Measurements from ENCODE around the gene CNTNAP2.
"Not testable (repeated sequence)": the region's sequence is repeated elsewhere in the genome, so short reads cannot be mapped to it uniquely, and the experiment has no call there.

The CNTNAP2 gene

DNA sequence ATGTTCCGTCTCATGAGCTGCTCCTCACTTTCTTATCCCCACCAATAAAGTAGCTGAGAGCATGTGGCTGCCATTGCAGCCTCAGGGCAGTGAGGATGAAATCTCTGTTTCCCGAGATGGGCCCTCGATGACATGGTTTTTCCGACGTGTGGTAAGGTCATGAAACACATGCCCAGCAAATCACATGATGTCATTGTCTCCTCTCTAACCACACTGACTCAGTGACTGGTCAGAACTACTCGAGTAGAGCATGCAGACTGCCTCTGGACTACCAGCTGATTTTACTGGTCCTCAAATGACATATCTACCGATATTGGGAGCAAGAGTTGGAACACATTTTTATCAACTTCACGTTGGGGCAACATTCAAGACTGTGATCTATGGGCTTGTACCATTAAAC is 786.1 kb downstream of the CNTNAP2 start:
- DNase-seq (ENCODE audit: extremely low read depth, low read depth) = no peak
- no peak overlapping the region for H3K4me3 ChIP-seq (replicated peaks; ENCODE audit: low read depth, low read length)
- TF ChIP-seq, protein P1, sequence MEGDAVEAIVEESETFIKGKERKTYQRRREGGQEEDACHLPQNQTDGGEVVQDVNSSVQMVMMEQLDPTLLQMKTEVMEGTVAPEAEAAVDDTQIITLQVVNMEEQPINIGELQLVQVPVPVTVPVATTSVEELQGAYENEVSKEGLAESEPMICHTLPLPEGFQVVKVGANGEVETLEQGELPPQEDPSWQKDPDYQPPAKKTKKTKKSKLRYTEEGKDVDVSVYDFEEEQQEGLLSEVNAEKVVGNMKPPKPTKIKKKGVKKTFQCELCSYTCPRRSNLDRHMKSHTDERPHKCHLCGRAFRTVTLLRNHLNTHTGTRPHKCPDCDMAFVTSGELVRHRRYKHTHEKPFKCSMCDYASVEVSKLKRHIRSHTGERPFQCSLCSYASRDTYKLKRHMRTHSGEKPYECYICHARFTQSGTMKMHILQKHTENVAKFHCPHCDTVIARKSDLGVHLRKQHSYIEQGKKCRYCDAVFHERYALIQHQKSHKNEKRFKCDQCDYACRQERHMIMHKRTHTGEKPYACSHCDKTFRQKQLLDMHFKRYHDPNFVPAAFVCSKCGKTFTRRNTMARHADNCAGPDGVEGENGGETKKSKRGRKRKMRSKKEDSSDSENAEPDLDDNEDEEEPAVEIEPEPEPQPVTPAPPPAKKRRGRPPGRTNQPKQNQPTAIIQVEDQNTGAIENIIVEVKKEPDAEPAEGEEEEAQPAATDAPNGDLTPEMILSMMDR (IDR thresholded peaks at IDR 0.05; ENCODE audit: low read depth, low read length, missing control alignments) = no peak

DNA sequence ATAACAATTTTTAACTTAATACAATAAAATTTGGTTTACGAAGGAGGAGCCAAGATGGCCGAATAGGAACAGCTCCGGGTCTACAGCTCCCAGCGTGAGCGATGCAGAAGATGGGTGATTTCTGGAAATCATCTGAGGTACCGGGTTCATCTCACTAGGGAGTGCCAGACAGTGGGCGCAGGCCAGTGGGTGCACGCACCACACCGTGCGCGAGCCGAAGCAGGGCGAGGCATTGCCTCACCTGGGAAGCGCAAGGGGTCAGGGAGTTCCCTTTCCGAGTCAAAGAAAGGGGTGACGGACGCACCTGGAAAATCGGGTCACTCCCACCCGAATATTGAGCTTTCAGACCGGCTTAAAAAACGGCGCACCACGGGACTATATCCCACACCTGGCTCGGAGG is 789.1 kb downstream of the CNTNAP2 start:
- not testable (repeated sequence) for H3K4me3 ChIP-seq (replicated peaks; ENCODE audit: low read depth, low read length); DNase-seq (ENCODE audit: extremely low read depth, low read depth)

DNA sequence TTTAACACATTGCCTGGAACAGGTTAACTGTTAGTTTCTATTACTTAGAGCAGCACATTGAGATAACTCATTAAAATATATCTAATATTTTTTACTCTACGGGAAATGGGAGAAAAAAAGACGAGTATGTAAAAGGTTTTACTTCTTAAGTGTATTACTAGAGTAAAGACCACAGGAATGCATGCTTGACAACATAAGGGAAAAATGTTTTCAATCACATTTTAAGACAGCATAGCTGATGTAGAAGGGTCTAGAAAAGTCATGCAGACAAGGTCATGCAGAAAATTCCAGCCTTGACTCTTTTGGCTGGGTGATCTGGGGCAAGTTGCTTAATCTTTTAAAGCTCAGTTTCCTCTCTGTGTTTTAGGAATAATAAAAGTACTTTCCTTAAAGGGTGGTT is 806.2 kb downstream of the CNTNAP2 start:
- no peak overlapping the region for H3K4me3 ChIP-seq (replicated peaks; ENCODE audit: low read depth, low read length)
- DNase-seq (ENCODE audit: extremely low read depth, low read depth) = no peak
- TF ChIP-seq, protein P1 (IDR thresholded peaks at IDR 0.05; ENCODE audit: low read depth, low read length, missing control alignments) = no peak

DNA sequence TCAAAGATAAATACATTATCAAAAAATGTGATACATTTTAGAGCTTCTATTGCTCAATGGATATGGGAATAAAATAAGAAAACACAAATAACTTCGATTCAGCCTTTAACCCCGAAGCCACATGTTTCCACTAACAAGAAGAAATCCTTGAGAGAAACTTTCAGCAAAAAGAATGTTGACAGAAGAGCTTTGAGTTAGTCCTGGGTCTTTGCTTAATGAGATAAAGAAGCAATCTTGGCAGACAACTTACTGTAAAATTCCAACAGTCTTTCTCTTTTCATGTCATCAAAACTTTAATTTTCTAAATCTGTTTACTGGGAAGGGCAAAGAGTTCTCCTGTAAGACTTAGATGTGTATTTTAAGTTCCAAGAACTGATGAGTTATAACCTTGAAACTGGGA is 810.2 kb downstream of the CNTNAP2 start:
- no peak overlapping the region for H3K4me3 ChIP-seq (replicated peaks; ENCODE audit: low read depth, low read length)
- DNase-seq (ENCODE audit: extremely low read depth, low read depth) = no peak
- TF ChIP-seq, protein P1 (IDR thresholded peaks at IDR 0.05; ENCODE audit: low read depth, low read length, missing control alignments) = no peak

DNA sequence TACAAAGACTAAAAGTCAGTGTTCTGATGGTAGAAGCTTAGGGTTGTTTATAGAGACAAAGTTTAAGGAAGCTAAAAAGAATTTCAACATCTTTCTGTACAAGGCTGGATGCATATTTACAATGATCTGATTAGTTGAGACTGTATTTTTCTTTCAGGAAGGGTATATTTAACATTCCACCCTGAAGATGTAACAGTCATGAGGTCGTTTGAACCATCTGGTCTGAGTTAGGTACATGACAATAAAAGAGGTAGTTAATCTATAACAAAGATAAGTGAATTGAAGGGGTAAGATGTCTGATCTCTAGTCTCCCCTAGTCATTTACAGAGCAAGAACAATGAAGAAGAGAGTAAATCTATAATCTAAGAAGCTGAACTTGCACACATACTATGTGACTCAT is 821.2 kb downstream of the CNTNAP2 start:
- no peak for DNase-seq (ENCODE audit: extremely low read depth, low read depth)
- TF ChIP-seq, protein P1 (IDR thresholded peaks at IDR 0.05; ENCODE audit: low read depth, low read length, missing control alignments) = no peak
- H3K4me3 ChIP-seq (replicated peaks; ENCODE audit: low read depth, low read length) = no peak overlapping the region

DNA sequence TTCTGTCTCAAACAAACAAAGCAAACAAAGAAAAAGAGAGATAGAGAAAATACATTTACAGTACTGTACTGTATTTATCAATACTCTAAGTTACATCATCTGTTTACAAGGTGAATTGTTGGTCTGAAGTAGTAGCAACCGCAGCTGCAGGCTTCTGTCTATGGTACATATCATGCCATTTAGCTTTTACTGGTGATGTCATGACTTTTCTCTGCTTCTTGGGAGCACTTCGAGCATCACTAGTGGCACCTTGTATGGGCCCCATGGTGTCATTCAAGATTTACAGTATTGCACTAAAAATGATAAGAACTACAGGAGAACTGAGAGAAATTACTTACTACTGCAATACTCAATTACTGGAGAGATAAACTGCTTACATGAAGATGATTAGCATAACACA is 826.9 kb downstream of the CNTNAP2 start:
- DNase-seq (ENCODE audit: extremely low read depth, low read depth) = no peak
- no peak overlapping the region for H3K4me3 ChIP-seq (replicated peaks; ENCODE audit: low read depth, low read length)
- TF ChIP-seq, protein P1 (IDR thresholded peaks at IDR 0.05; ENCODE audit: low read depth, low read length, missing control alignments) = no peak

DNA sequence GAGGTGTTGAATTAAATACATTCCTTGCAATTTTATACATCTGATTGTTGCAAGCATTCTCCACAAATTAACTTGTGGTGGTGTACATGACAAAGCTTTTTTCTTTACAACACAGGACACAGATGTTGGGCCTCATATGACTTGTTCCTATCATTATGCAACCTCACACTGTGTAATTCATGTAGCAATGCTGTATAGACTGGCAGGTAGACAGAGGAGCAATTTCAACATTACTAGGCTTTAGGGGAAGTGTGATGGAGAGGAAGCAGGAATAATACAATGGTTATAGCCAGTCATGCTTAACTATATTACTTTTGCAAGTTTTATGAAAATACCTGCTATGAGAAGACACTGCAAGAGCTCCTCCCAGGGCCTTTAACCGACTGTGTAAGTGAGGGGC is 832.1 kb downstream of the CNTNAP2 start:
- no peak for DNase-seq (ENCODE audit: extremely low read depth, low read depth)
- TF ChIP-seq, protein P1 (IDR thresholded peaks at IDR 0.05; ENCODE audit: low read depth, low read length, missing control alignments) = no peak
- no peak overlapping the region for H3K4me3 ChIP-seq (replicated peaks; ENCODE audit: low read depth, low read length)
